ENCODE measurements around the gene ARHGAP6.

GRCh38 chrX:11111947-11112346 lies 553.8 kb downstream of the ARHGAP6 start:
- TF ChIP-seq MXI1 (IDR thresholded peaks at IDR 0.05; ENCODE audit: borderline replicate concordance, low read depth, low read length) (no peak), CTCF (conservative IDR thresholded peaks at IDR 0.05; ENCODE audit: low read depth, low read length) (no peak), POLR2A (IDR thresholded peaks at IDR 0.05; ENCODE audit: low read depth, low read length) (no peak), NFE2L2 (IDR thresholded peaks at IDR 0.05; ENCODE audit: low read depth, low read length) (no peak), USF2 (IDR thresholded peaks at IDR 0.05; ENCODE audit: low read depth, low read length) (no peak), SMC3 (IDR thresholded peaks at IDR 0.05; ENCODE audit: low read depth, low read length) (no peak), RAD21 (IDR thresholded peaks at IDR 0.05; ENCODE audit: low read length) (no peak), CEBPB (IDR thresholded peaks at IDR 0.05; ENCODE audit: low read depth, low read length) (no peak), CHD1 (IDR thresholded peaks at IDR 0.05; ENCODE audit: low read depth, low read length) (no peak), BHLHE40 (IDR thresholded peaks at IDR 0.05; ENCODE audit: low read depth, low read length) (no peak), RCOR1 (IDR thresholded peaks at IDR 0.05; ENCODE audit: insufficient replicate concordance, low read length) (no peak)
